ENCODE results near the gene KIF9. TPM values are rescaled to one million over a fixed set of nuclear protein-coding genes. Genes with fewer than 3 reads are reported as not detected.
"Not testable (repeated sequence)": the region's sequence is repeated elsewhere in the genome, so short reads cannot be mapped to it uniquely, and the experiment has no call there.

The KIF9 gene
- total RNA-seq, 4 donors from 2014 or later = 1.1 to 9.2 (median 7.5) TPM

DNA sequence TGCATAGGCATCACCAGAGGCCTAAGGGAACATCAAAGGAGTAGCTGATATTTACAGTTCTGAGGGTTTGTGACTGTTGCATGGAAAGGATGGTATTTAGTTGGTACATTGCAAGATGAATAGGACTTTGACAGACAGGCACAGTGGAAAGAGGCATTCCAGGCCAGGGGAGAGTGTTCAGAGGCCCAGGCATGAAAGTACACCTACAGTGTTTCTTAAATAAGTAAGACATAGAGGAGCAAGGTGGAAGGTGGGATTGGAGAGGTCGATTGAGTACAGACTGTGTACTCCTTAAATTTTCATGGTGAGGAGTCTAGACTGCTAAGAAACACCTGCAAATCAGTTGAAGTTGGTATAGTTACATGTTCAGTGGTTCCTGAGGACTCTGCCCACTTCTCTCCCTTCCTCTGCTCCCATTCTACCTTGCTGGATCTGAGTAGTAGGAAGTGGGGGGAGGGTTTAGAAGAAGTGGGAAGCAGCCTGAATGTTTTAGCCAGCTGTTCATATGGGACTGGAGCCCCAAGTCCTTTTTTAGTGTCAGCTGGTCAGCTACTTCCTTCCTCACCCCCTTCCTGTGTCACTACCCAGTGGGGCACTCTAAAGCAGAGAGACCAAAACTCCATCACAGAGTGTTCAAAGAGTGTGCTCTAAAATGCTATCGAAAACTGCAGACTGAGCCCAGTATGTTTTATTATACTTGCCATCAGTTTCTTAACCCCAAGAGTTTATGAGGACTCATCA is 14.1 kb upstream of the KIF9 start:
- no peaks in the 10 kb centered on the region for H3K27me3 ChIP-seq
- H3K9me3 ChIP-seq = no peaks in the 10 kb centered on the region
- WGBS, 2 donors = 65 to 72% methylated on average over 2 of the region's 2 CpGs
- H3K4me1 ChIP-seq = peaks cover 0 to 10% (median 5%) of the 10 kb centered on the region in 3 donors
- no peak overlapping the region for H3K27ac ChIP-seq
- peaks cover 0 to 2% (median 0%) of the 10 kb centered on the region in 3 donors for H3K36me3 ChIP-seq
- TF ChIP-seq, protein P1, sequence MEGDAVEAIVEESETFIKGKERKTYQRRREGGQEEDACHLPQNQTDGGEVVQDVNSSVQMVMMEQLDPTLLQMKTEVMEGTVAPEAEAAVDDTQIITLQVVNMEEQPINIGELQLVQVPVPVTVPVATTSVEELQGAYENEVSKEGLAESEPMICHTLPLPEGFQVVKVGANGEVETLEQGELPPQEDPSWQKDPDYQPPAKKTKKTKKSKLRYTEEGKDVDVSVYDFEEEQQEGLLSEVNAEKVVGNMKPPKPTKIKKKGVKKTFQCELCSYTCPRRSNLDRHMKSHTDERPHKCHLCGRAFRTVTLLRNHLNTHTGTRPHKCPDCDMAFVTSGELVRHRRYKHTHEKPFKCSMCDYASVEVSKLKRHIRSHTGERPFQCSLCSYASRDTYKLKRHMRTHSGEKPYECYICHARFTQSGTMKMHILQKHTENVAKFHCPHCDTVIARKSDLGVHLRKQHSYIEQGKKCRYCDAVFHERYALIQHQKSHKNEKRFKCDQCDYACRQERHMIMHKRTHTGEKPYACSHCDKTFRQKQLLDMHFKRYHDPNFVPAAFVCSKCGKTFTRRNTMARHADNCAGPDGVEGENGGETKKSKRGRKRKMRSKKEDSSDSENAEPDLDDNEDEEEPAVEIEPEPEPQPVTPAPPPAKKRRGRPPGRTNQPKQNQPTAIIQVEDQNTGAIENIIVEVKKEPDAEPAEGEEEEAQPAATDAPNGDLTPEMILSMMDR (IDR thresholded peaks at IDR 0.05) = no peak
- TF ChIP-seq POLR2A (IDR thresholded peaks at IDR 0.05) = no peak
- H3K4me3 ChIP-seq = no peak overlapping the region
- no peak for DNase-seq
- intact Hi-C loops (cut with DNase I) = no loop called here

DNA sequence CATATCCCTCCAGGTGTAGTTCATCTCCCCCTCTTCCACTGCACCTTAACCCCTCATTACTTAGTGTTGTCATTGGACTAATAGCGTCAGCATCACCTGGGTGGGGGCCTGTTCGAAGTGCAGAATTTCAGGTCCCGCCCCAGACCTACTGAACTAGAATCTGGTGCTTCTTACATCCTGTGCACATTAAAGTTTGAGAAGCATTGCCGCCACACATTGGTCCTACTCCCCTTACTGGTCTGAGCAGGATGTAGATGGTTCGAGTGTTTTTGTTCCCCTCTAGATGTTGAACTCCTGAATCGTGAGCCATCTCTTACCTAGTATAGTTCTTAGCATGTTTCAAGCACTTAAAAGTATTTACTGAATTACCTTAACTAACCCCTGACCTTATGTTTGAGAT is 13.4 kb upstream of the KIF9 start:
- no peaks in the 10 kb centered on the region for H3K27me3 ChIP-seq
- no peaks in the 10 kb centered on the region for H3K9me3 ChIP-seq
- H3K4me1 ChIP-seq = peaks cover 0 to 17% (median 5%) of the 10 kb centered on the region in 3 donors
- H3K27ac ChIP-seq = no peak overlapping the region
- H3K36me3 ChIP-seq = no peaks in the 10 kb centered on the region
- 73 to 86% methylated on average over 6 of the region's 6 CpGs for WGBS, 2 donors
- no peak for DNase-seq
- intact Hi-C loops (cut with DNase I) = no loop called here
- H3K4me3 ChIP-seq = no peak overlapping the region
- TF ChIP-seq, protein P1 (IDR thresholded peaks at IDR 0.05) = no peak
- no peak for TF ChIP-seq POLR2A (IDR thresholded peaks at IDR 0.05)

DNA sequence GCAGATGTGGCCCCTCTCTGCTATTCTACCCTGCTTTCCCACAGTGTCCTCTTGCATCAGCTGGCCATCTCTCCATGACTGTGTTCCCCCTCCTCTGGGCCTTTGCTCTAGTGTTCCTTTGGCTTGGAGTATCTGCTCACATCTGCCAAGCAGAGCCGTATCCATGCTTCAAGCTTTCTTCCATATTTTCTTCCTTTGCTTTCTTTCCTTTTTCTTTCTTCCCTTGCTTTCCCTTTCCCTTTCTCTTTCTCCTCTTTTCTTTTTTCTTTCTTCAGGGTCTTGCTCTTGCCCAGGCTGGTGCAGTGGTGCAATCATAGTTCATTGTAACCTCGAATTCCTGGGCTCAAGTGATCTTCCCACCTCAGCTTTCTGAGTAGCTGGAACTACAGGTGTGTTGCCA is 12.7 kb upstream of the KIF9 start:
- TF ChIP-seq, protein P1 (IDR thresholded peaks at IDR 0.05) = no peak
- no peak for TF ChIP-seq POLR2A (IDR thresholded peaks at IDR 0.05)
- H3K36me3 ChIP-seq = no peaks in the 10 kb centered on the region

DNA sequence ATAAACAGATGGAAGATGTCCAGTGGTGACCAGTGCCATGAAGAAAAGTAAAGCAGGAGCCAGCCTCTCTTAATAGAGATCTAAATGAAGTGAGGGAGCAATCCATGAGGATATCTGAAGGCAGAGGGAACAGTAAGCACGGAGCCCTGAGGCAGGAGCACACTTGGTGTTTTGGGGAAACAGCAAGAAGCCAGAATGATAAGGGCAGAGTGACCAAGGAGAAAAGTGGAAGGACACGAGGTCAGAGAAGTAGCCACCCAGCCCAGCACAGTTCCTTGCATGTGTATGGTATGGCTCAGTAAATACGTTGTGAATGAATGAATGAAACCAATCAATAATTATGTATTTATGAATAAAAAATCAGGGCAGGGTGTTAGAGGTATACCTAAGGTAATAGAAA is 11.8 kb upstream of the KIF9 start:
- WGBS, 2 donors = 87 to 95% methylated on average over 3 of the region's 3 CpGs

More for the DNA sequence above, 12.7 kb upstream of the KIF9 start:
- intact Hi-C loops (cut with DNase I) = no loop called here
- H3K4me1 ChIP-seq = peaks cover 0 to 24% (median 5%) of the 10 kb centered on the region in 3 donors
- no peak for DNase-seq
- no peaks in the 10 kb centered on the region for H3K27me3 ChIP-seq
- H3K27ac ChIP-seq = no peak overlapping the region
- 79 to 85% methylated on average over 2 of the region's 2 CpGs for WGBS, 2 donors
- no peak overlapping the region for H3K4me3 ChIP-seq
- H3K9me3 ChIP-seq = no peaks in the 10 kb centered on the region

DNA sequence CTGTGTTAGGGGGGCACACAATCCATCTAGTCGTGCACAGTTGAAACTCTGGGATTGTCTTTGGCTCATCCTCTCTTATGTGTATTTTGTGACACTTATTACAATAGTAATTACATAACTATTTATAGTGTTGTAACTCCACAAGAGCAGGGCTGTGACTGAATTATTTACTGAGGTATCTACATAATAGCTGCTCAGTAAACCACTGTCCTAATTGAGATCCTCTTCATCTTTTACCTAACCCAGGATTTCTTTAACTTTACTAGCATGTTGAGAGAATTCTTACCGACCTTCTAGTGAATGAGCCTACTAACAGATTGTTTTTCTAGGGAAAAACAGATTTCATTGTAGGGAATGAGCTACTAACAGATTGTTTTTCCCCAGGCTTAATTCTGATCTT is 11.2 kb upstream of the KIF9 start:
- Histone ChIP-seq H3K27ac (no peak overlapping the region), H3K9me3 (no peaks in the 10 kb centered on the region), H3K36me3 (peaks cover 0 to 5% (median 0%) of the 10 kb centered on the region in 3 donors), H3K4me3 (no peak overlapping the region), H3K4me1 (peaks cover 3 to 37% (median 8%) of the 10 kb centered on the region in 3 donors), H3K27me3 (no peaks in the 10 kb centered on the region)
- no peak for TF ChIP-seq POLR2A (IDR thresholded peaks at IDR 0.05)
- TF ChIP-seq, protein P1 (IDR thresholded peaks at IDR 0.05) = no peak
- DNase-seq = no peak
- intact Hi-C loops (cut with DNase I) = no loop called here
- WGBS, 2 donors = 85 to 95% methylated on average over 2 of the region's 2 CpGs

More for the DNA sequence above, 11.8 kb upstream of the KIF9 start:
- Histone ChIP-seq H3K4me1 (peaks cover under 1 to 33% (median 7%) of the 10 kb centered on the region in 3 donors), H3K4me3 (no peak overlapping the region), H3K27me3 (no peaks in the 10 kb centered on the region), H3K27ac (no peak overlapping the region), H3K36me3 (no peaks in the 10 kb centered on the region), H3K9me3 (no peaks in the 10 kb centered on the region)
- intact Hi-C loops (cut with DNase I) = no loop called here
- no peak for DNase-seq
- no peak for TF ChIP-seq POLR2A (IDR thresholded peaks at IDR 0.05)
- TF ChIP-seq, protein P1 (IDR thresholded peaks at IDR 0.05) = no peak

DNA sequence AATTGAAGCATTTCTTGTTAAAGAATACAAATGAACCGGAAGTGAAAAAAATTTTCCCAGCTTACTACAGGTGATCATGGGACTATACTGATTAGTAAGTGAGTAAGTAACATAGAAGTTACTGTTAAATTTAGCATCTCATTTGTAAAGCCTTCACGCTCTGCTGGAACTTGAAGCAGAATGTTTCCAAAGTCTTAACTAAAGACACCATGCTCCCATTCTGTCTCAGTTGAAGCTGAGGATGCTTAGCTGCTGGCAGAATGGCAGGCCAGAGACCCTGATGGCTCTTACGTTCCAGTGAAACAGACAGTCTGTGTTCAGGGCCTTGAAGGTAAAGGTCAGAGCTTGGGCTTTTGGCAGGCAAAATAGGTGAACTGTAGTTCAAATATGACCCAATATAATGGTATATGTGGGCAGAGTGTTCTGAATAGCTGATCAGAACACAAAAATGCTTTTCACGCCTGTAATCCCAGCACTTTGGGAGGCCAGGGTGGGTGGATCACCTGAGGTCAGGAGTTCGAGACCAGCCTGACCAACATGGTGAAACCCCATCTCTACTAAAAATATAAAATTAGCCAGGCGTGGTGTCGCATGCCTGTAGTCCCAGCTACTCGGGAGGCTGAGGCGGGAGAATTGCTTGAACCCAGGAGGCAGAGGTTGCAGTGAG is 9.3 kb upstream of the KIF9 start:
- Histone ChIP-seq H3K4me1 (peaks cover 3 to 42% (median 7%) of the 10 kb centered on the region in 3 donors), H3K36me3 (peaks cover 0 to 25% (median 0%) of the 10 kb centered on the region in 3 donors)
- DNase-seq; H3K27ac ChIP-seq; H3K9me3 ChIP-seq; H3K4me3 ChIP-seq; H3K27me3 ChIP-seq; intact Hi-C loops (cut with DNase I): not testable (repeated sequence)
- WGBS, 2 donors = 85 to 91% methylated on average over 9 of the region's 9 CpGs

Data from esophagus squamous epithelium (tissue), 5 donors.